Lung (tissue), 12 donors: Measurements from ENCODE around the gene ST6GALNAC3. TPM values are rescaled to one million over a fixed set of nuclear protein-coding genes. Genes with fewer than 3 reads are reported as not detected.

Experiments
- ATAC-seq: fragments of 200-7000 bp; cut with Tn5 transposase; one replicate; pipeline ENCODE4 v1.9.1; 2020; ENCODE audit warnings: moderate number of reproducible peaks; ENCODE audit not compliant: insufficient read depth, low FRiP score
- DNase-seq, 3 donors: peaks; one replicate each; pipeline ENCODE4 v3.0.0-alpha.2; 2013 to 2017
- H3K27ac ChIP-seq, 2 donors: one replicate each; pipeline ENCODE4 v1.5.1; 2013; ENCODE audit warnings: mild to moderate bottlenecking in 2 of 2, moderate library complexity in 2 of 2, control low read depth in 1 of 2, inconsistent platforms in 1 of 2, low read depth in 1 of 2, low read length in 1 of 2
- H3K27me3 ChIP-seq, 3 donors: one replicate each; pipeline ENCODE4 v1.5.1; 2013; ENCODE audit warnings: low read length in 2 of 3; ENCODE audit not compliant: control insufficient read depth in 3 of 3, insufficient read depth in 3 of 3
- H3K36me3 ChIP-seq, 4 donors: one replicate each; pipeline ENCODE4 v1.5.1; 2013; ENCODE audit warnings: low read length in 4 of 4, mild to moderate bottlenecking in 1 of 4, moderate library complexity in 1 of 4; ENCODE audit not compliant: control insufficient read depth in 4 of 4, insufficient read depth in 4 of 4
- H3K4me1 ChIP-seq, 5 donors: one replicate each; pipeline ENCODE4 v1.5.1; 2013; ENCODE audit warnings: low read length in 5 of 5, mild to moderate bottlenecking in 2 of 5, moderate library complexity in 1 of 5; ENCODE audit not compliant: control insufficient read depth in 5 of 5, insufficient read depth in 5 of 5
- H3K4me3 ChIP-seq: one replicate; pipeline ENCODE4 v1.5.1; 2013; ENCODE audit warnings: mild to moderate bottlenecking, control low read depth, moderate library complexity
- H3K9ac ChIP-seq, 2 donors: one replicate each; pipeline ENCODE4 v1.5.1; 2013; ENCODE audit warnings: low read length in 2 of 2, control low read depth in 1 of 2; ENCODE audit not compliant: insufficient read depth in 1 of 2
- H3K9me3 ChIP-seq, 4 donors: one replicate each; pipeline ENCODE4 v1.5.1; 2013; ENCODE audit warnings: low read length in 3 of 4, mild to moderate bottlenecking in 1 of 4, moderate library complexity in 1 of 4; ENCODE audit not compliant: control insufficient read depth in 4 of 4, insufficient read depth in 3 of 4
- CTCF ChIP-seq: IDR thresholded peaks from 2 replicates; pipeline ENCODE4 v1.5.1; 2012; ENCODE audit warnings: mild to moderate bottlenecking; ENCODE audit errors: control extremely low read depth, extremely low read depth
- WGBS, 2 donors: extraction: QIAGEN DNeasy Blood & Tissue Kit; methylation state at CpG; one replicate each; pipeline ENCODE4 v1.1.7; 2013; 5-methylcytosine and 5-hydroxymethylcytosine counted together
- polyA plus RNA-seq, 2 donors: library from polyadenylated mRNA; stranded (reverse); fragments of 200-250 nt; gene quantifications; one replicate each; pipeline ENCODE4 v1.2.1, GENCODE V29; 2013
- total RNA-seq, 2 donors: library from RNA; depleted of rRNA in 1 of 2; stranded (reverse); fragments of >200 nt in 1 of 2; gene quantifications; one replicate each; pipeline ENCODE4 v1.2.1, GENCODE V29; 2014 to 2021
- donor health status: control.
- donor health status: control.
- donor health status: Bipolar disorder and iron deficiency.
- donor health status: healthy.
- donor health status: DM: yes; HTN: yes; CAD: no.

The ST6GALNAC3 gene
- total and polyA plus RNA-seq, 4 donors = 2.7 to 17.9 (median 12.2) TPM

GRCh38 chr1:76591963-76592362 lies 517.4 kb downstream of the ST6GALNAC3 start:
- no peak overlapping the region for H3K27ac ChIP-seq
- H3K9ac ChIP-seq = no peak overlapping the region
- H3K4me1 ChIP-seq = peaks cover 0 to 2% (median 0%) of the 10 kb centered on the region in 5 donors
- WGBS, 2 donors = 94 to 95% methylated on average over 2 of the region's 2 CpGs
- H3K27me3 ChIP-seq = no peaks in the 10 kb centered on the region
- DNase-seq = no peak
- TF ChIP-seq CTCF = no peak
- ATAC-seq = no peak
- H3K4me3 ChIP-seq = no peak overlapping the region
- no peaks in the 10 kb centered on the region for H3K36me3 ChIP-seq
- peaks cover 0 to 5% (median 1%) of the 10 kb centered on the region in 4 donors for H3K9me3 ChIP-seq

DNA sequence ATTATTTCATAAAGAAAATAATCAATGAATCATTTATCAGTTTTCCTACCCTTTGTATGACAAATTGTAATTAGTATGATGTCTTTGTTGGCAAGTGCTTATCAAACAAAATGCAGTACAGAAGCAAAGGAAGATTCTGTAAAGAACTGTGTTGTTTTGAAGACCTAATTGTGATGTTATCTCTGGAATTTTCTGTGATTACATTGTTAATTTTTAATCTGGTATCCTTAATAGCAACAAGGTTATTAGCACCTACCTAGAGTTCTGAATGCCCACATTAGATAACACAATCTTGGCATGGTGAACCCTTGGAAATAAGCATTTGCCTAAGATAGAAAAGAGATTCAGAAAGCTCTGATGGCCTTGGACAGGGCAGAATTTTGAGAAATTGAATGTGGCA lies 518.6 kb downstream of the ST6GALNAC3 start:
- Histone ChIP-seq H3K9ac (no peak overlapping the region), H3K4me3 (no peak overlapping the region), H3K9me3 (peaks cover 0 to 5% (median under 1%) of the 10 kb centered on the region in 4 donors), H3K4me1 (no peaks in the 10 kb centered on the region), H3K36me3 (no peaks in the 10 kb centered on the region), H3K27ac (no peak overlapping the region), H3K27me3 (no peaks in the 10 kb centered on the region)
- no peak for ATAC-seq
- TF ChIP-seq CTCF = no peak
- DNase-seq = no peak

DNA sequence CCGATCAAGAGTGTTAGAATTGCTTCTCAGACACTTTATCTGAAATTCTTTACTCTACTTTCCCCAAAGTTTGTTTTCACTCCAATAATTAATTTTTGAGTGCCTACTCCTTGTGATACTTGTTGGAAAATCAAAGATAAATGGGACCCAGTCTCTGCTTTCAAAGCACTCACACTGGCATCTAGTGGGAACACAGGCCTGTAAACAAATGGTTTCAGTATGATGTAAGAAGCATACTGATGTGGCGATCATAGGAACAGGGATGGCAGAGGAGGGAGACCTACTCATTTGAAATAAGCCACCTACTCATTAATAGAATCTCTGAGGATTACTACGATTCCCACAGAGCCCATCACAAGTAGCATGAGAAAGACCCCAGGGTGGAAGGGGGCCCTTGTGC lies 519.1 kb downstream of the ST6GALNAC3 start:
- H3K4me3 ChIP-seq = no peak overlapping the region
- 72 to 85% methylated on average over 3 of the region's 3 CpGs for WGBS, 2 donors
- TF ChIP-seq CTCF = no peak
- DNase-seq = peak in 1 of 3 donors; percentile 42
- no peak overlapping the region for H3K27ac ChIP-seq
- H3K9me3 ChIP-seq = peaks cover 0 to 5% (median 1%) of the 10 kb centered on the region in 4 donors
- H3K9ac ChIP-seq = no peak overlapping the region
- H3K4me1 ChIP-seq = no peaks in the 10 kb centered on the region
- H3K27me3 ChIP-seq = no peaks in the 10 kb centered on the region
- no peaks in the 10 kb centered on the region for H3K36me3 ChIP-seq
- ATAC-seq = peak; percentile 48

- ATAC-seq (no peak), DNase-seq (no peak)
- H3K27me3 ChIP-seq = no peaks in the 10 kb centered on the region
- H3K27ac ChIP-seq = no peak overlapping the region
- WGBS, 2 donors = 80 to 88% methylated on average over 4 of the region's 4 CpGs
- no peaks in the 10 kb centered on the region for H3K36me3 ChIP-seq
- H3K4me3 ChIP-seq = no peak overlapping the region
- H3K4me1 ChIP-seq = no peaks in the 10 kb centered on the region
- TF ChIP-seq CTCF = no peak
- peaks cover 0 to 5% (median 1%) of the 10 kb centered on the region in 4 donors for H3K9me3 ChIP-seq
- H3K9ac ChIP-seq = no peak overlapping the region
These were observed 520.5 kb downstream of the ST6GALNAC3 start for GRCh38 chr1:76595024-76595423.
